Activated T-helper 2 cell treated with anti-CD3 and anti-CD28 coated beads, Interferon-gamma antibody, Interleukin-2, Interleukin-4, amounts not matched to agents 10 μg/mL and 5 μg/mL and 100 μg/mL, durations not matched to agents 14 hours and 24 hours and 36 hours (primary cell): ENCODE data around the gene CASP3. TPM values are rescaled to one million over a fixed set of nuclear protein-coding genes. Genes with fewer than 3 reads are reported as not detected.
"Not testable (repeated sequence)": the region's sequence is repeated elsewhere in the genome, so short reads cannot be mapped to it uniquely, and the experiment has no call there.

ENCODE experiments used
- DNase-seq: peaks from one replicate; pipeline ENCODE4 v3.0.0; 2021; ENCODE audit warnings: low spot score
- H3K27ac Mint-ChIP-seq: one replicate; pipeline ENCODE4 v1.8.0; 2021; ENCODE audit warnings: mixed read lengths
- H3K27me3 Mint-ChIP-seq: one replicate; pipeline ENCODE4 v1.8.0; 2021; ENCODE audit warnings: low read depth, mixed read lengths
- H3K36me3 Mint-ChIP-seq: one replicate; pipeline ENCODE4 v1.8.0; 2021; ENCODE audit warnings: low read depth, mixed read lengths
- H3K4me1 Mint-ChIP-seq: one replicate; pipeline ENCODE4 v1.8.0; 2021; ENCODE audit warnings: low read depth, mixed read lengths
- H3K4me3 Mint-ChIP-seq: one replicate; pipeline ENCODE4 v1.8.0; 2021; ENCODE audit warnings: low read depth, mild to moderate bottlenecking, moderate library complexity, mixed read lengths
- H3K9me3 Mint-ChIP-seq: one replicate; pipeline ENCODE4 v1.8.0; 2021; ENCODE audit warnings: mixed read lengths
- intact Hi-C: fragments of 100-400 bp; cut with micrococcal nuclease; formaldehyde crosslinking; loops from one replicate; pipeline ENCODE4 v1.15.1; 2023
- total RNA-seq: library from RNA; stranded (reverse); gene quantifications from 2 replicates; pipeline ENCODE4 v1.2.3, GENCODE V29; 2022

Gene CASP3
- total RNA-seq, 1 donor from 2014 or later, result 90.9 TPM

DNA sequence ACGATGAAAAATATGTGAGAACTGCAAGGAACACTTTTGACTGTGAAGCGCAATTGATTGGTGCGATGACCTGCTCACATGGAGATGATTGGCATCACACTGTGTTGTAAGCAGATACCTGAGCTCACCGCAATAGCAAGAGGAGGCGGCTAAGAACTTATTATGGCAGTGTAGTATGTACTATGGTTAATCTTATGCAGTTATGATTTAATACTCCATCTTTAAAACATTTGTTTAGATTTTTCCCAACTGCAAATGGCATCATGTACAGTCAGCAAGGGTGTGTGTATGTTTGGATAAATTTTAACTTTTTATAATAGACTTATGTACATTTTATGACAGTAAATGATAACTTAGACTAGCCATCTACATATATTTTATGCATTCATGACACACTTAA is 25.8 kb upstream of the CASP3 start:
- Mint-ChIP-seq H3K27ac (no peak overlapping the region), H3K9me3 (no peaks in the 10 kb centered on the region), H3K27me3 (no peaks in the 10 kb centered on the region), H3K4me3 (no peak overlapping the region), H3K36me3 (peaks cover 9% of the 10 kb centered on the region), H3K4me1 (peaks cover 2% of the 10 kb centered on the region)
- DNase-seq, result no peak
- intact Hi-C loops, result no loop called here

DNA sequence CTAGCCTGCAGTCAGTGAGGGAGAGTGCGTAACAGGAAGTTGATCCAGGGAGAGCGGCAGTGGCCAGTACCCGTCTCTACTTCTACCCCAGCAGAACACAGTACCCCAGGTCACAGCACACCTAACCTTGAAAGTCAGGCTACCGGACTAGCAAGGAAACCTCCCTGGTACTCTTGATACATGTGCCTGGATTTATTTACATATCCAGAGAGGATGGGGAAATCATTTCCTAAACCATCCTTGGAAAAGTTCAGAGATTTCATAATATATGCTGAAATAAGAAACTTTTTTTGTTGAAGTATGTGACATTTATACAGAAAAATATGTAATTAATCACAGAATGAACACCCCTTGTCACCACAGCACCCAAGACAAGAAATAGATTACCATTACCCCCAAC is 24.8 kb upstream of the CASP3 start:
- H3K36me3 Mint-ChIP-seq, result peaks cover 19% of the 10 kb centered on the region
- intact Hi-C loops, result no loop called here
- H3K4me1 Mint-ChIP-seq, result peaks cover 13% of the 10 kb centered on the region

DNA sequence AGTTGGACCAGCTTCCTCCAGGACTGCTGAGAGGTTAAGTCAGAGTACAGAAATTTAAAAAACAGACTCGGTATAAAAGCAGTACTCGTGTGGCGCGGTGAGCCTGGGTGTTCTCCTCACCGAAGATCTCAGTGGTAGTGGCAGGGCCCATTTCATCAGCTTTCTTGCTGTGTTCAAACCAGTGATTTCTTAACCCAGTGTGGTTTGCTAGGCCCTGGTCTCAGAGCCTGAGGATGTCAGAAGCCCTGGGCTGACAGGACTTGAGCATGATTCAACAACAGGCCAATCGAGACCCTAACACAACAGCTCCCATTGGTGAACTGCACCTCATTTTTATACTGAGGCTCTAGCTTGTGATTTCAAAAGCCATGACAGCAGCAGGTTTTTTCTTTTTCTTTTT is 23.5 kb upstream of the CASP3 start:
- intact Hi-C loops, result no loop called here
- Mint-ChIP-seq H3K9me3 (no peaks in the 10 kb centered on the region), H3K4me3 (no peak overlapping the region), H3K4me1 (peaks cover 24% of the 10 kb centered on the region), H3K27me3 (no peaks in the 10 kb centered on the region), H3K27ac (no peak overlapping the region), H3K36me3 (peaks cover 30% of the 10 kb centered on the region)
- DNase-seq, result no peak

More for the DNA sequence above, 24.8 kb upstream of the CASP3 start:
- no peaks in the 10 kb centered on the region for H3K27me3 Mint-ChIP-seq
- DNase-seq, result no peak
- no peak overlapping the region for H3K4me3 Mint-ChIP-seq
- H3K9me3 Mint-ChIP-seq, result no peaks in the 10 kb centered on the region
- no peak overlapping the region for H3K27ac Mint-ChIP-seq

DNA sequence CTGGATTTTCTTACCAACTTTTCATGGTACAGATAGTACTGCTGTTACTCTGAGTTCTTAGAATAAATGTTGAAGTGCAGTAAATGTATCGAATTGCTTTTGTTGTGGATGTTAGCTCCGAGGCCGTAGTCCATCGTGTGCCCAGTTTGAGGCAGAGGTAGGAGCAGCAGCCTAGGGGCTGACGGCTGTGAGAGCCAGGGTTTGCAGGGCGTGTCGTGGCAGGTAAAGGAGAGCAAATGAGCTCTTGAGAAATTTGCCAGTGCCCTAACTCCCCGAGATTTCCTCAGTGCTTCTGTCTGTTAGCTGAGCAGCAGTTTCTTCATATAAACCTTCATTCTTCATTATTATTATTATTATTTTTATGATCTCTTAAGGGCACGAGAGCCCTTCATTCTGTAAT is 21.9 kb upstream of the CASP3 start:
- no peak for DNase-seq
- Mint-ChIP-seq H3K27ac (no peak overlapping the region), H3K4me3 (no peak overlapping the region), H3K27me3 (no peaks in the 10 kb centered on the region), H3K36me3 (peaks cover 37% of the 10 kb centered on the region), H3K9me3 (no peaks in the 10 kb centered on the region), H3K4me1 (peaks cover 34% of the 10 kb centered on the region)
- intact Hi-C loops, result no loop called here

DNA sequence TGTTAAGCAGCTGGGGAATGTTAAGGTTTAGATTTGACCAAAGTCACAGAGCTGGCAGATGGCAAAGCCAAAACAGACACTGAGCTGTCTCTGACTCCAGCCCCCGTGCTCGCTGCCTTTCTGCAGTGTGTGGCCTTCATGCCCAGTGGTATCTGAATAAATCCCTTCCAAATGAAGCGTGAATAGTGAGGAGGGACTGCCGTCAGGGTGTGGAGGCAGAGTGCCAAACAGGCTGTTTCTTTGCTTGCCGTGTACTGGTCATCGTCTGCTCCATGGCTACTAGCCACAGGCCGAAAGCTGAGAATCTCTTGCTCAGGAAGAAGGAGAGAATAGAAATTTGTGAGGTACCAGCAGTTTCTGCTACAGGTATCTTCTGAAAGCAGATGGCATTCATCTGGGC is 20.0 kb upstream of the CASP3 start:
- no peak for DNase-seq
- Mint-ChIP-seq H3K27me3 (no peaks in the 10 kb centered on the region), H3K4me3 (no peak overlapping the region), H3K9me3 (no peaks in the 10 kb centered on the region), H3K27ac (peak overlapping the region; percentile 62), H3K36me3 (peaks cover 40% of the 10 kb centered on the region), H3K4me1 (peaks cover 37% of the 10 kb centered on the region)
- intact Hi-C loops, result no loop called here

DNA sequence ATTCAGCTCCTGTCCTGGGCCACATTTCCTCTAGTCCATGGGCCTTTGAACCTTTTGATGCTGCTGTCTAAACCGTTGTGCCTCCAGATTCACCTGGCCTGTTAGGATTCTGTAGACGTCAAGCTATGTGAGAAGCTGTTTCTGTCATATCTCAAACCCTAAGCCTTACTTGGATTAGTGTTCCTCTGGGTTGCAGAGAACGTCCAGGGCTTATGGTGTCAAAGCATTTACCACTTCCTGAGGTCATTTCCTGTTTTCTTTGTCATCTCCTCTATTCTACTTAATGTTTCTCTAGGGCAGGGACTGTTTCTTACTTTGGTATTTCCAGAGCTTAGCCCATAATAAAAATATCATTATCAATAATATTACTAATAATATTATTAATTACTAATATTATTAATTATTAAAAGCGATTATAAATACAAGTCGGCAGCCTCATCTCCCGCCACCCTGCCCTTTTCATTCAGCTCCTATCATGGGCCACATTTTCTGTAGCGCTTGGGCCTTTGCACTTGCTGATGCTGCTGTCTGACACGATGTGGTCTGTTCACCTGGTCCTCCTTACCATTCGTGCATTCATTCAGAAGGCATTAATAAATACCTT is 19.4 kb upstream of the CASP3 start:
- H3K27ac Mint-ChIP-seq, result peak overlapping the region; percentile 81
- H3K4me1 Mint-ChIP-seq, result peaks cover 37% of the 10 kb centered on the region
- no peak overlapping the region for H3K4me3 Mint-ChIP-seq
- peaks cover 40% of the 10 kb centered on the region for H3K36me3 Mint-ChIP-seq
- no peaks in the 10 kb centered on the region for H3K9me3 Mint-ChIP-seq
- DNase-seq, result no peak
- intact Hi-C loops, result no loop called here
- no peaks in the 10 kb centered on the region for H3K27me3 Mint-ChIP-seq

DNA sequence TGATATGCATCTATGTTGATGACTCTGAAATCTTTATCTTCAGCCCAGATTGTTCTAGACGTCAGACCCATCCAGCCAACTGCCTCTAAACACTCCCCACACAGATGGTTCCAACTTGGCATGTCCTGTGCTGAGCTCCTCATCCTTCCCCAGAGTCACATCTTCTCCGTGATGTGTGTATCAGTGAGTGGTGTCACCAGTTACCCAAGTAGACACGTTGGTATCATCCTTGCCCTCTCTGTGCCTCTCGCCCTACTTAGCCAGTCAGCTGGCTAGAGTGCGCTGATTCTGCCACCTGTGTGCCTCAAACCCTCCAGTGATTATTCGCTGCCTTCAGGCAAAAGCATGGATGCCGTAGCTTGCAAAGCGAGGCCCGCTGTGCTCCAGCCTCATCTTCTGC is 18.8 kb upstream of the CASP3 start:
- Mint-ChIP-seq H3K4me3 (no peak overlapping the region), H3K36me3 (peaks cover 40% of the 10 kb centered on the region)
- no peak for DNase-seq

DNA sequence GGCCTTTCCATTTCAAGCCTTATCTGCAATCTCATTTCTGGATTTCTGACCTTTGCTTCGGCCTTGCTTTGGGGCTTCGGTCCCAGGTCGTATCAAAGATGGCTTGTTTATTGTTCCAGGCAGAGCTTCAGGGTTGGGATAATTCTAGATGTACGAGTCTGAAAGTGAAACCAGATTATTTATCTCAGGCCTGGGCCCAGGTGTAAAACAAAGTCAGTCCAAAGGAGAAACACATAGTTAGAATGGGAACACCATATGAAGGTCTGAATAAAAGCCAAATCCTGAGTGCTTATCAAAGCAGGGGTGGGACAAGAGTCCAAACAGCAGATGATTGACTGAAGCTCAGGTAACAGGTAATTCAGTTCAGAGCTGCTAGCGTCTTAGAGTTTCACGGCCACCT is 17.4 kb upstream of the CASP3 start:
- H3K4me1 Mint-ChIP-seq, result peaks cover 37% of the 10 kb centered on the region

More for the DNA sequence above, 18.8 kb upstream of the CASP3 start:
- peaks cover 37% of the 10 kb centered on the region for H3K4me1 Mint-ChIP-seq
- intact Hi-C loops, result no loop called here
- no peaks in the 10 kb centered on the region for H3K27me3 Mint-ChIP-seq
- peak overlapping the region; percentile 81 for H3K27ac Mint-ChIP-seq
- no peaks in the 10 kb centered on the region for H3K9me3 Mint-ChIP-seq

DNA sequence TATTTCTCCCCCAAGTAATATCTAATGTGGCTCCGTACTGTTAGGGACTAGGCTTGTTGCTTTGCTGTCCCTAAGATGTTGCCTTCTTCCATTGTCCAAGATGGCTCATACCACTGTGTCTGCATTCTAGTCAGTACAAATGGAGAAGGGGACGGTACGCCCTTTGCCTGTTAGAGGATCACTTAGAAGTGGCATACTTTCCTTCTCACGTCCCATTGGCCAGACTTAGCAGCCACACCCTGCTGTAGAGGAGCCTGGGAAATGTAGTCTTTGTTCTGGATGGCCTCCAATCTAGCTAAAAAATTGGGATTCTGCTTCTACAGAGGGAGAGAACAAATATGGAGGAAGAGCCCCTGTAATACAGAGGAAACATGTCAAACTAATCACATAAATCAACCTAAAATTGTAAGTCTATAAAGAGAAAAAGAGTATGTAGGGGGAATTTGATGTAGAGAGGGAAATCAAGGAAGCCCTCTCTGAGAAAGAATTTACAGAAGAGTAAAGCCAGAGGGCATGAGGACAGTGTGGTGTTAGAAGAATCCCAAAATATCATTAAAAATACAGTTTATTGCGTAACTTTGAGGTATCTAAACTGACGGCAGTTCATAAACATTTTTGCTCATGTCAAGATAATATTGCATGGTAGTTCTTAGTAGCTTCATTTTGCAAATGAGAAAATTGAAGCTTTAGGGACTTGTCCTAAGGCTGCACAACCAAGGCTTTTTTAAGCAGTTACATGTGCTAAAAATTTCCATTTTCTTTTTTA is 15.4 kb upstream of the CASP3 start:
- H3K9me3 Mint-ChIP-seq, result no peaks in the 10 kb centered on the region
- no peak overlapping the region for H3K4me3 Mint-ChIP-seq
- no peak for DNase-seq
- H3K27me3 Mint-ChIP-seq, result no peaks in the 10 kb centered on the region
- H3K36me3 Mint-ChIP-seq, result peaks cover 30% of the 10 kb centered on the region
- no peak overlapping the region for H3K27ac Mint-ChIP-seq
- peaks cover 31% of the 10 kb centered on the region for H3K4me1 Mint-ChIP-seq
- intact Hi-C loops, result no loop called here

More for the DNA sequence above, 17.4 kb upstream of the CASP3 start:
- Mint-ChIP-seq H3K36me3 (peaks cover 37% of the 10 kb centered on the region), H3K4me3 (no peak overlapping the region), H3K27ac (peak overlapping the region; percentile 7), H3K27me3 (no peaks in the 10 kb centered on the region), H3K9me3 (no peaks in the 10 kb centered on the region)
- intact Hi-C loops, result no loop called here
- no peak for DNase-seq

DNA sequence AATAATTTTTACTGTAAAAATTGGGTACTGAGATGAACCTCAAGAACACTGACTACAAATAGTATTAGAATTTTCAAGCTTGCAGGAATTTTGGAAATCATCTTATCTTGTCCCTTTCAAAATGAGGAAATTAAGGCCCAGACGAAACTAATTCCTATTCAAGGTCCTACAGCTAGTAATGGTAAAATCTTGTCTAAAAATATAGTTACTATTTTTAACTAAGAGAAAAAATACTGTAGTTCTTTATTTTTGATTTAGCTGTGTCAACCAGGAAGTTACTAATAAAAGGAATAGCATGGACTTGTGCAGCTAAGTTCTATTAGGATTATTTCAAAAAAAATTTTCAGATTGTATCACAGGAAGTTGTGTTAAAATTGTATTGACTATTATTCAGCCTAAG is 13.0 kb upstream of the CASP3 start:
- DNase-seq, result no peak
- peaks cover 21% of the 10 kb centered on the region for H3K36me3 Mint-ChIP-seq

DNA sequence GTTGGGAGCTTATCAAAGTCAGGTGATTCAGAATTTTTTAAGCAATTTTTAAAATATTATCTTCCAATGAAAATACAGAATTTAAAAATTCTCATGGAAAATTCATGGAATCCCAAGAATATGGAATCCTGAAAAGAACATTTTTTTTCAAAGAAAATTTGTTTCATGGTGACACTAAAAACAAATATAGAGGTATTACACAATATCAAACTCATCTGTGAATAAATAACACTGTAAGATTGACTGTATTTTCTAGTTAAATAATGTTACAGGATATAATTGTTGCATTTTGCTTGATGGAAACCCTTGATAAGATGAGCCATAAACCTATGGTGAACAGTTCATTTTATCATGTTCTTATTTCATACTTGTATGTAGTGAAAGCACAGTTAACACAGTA is 11.7 kb upstream of the CASP3 start:
- no peak for DNase-seq
- intact Hi-C loops, result no loop called here
- Mint-ChIP-seq H3K27me3 (no peaks in the 10 kb centered on the region), H3K4me3 (no peak overlapping the region), H3K4me1 (peaks cover 5% of the 10 kb centered on the region), H3K27ac (no peak overlapping the region), H3K36me3 (peaks cover 23% of the 10 kb centered on the region), H3K9me3 (no peaks in the 10 kb centered on the region)

More for the DNA sequence above, 13.0 kb upstream of the CASP3 start:
- H3K4me3 Mint-ChIP-seq, result no peak overlapping the region
- no peaks in the 10 kb centered on the region for H3K27me3 Mint-ChIP-seq
- no peaks in the 10 kb centered on the region for H3K9me3 Mint-ChIP-seq
- H3K27ac Mint-ChIP-seq, result no peak overlapping the region
- peaks cover 11% of the 10 kb centered on the region for H3K4me1 Mint-ChIP-seq
- intact Hi-C loops, result no loop called here

DNA sequence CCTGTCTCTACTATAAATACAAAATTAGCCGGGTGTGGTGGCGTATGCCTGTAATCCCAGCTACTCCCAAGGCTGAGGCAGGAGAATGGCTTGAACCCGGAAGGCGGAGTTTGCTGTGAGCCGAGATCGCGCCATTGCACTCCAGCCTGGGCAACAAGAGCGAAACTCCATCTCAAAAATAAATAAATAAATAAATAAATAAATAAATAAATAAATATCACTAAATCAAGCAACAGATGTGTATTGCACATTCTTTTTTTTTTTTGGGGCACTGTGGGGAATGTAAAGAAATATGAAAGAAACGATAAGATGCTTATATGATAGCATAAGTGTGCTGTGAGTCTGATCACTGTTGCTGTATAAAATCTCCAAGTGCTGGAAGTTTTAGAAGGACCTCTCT is 8.6 kb upstream of the CASP3 start:
- not testable (repeated sequence) for H3K27me3 Mint-ChIP-seq
- peaks cover 24% of the 10 kb centered on the region for H3K36me3 Mint-ChIP-seq

DNA sequence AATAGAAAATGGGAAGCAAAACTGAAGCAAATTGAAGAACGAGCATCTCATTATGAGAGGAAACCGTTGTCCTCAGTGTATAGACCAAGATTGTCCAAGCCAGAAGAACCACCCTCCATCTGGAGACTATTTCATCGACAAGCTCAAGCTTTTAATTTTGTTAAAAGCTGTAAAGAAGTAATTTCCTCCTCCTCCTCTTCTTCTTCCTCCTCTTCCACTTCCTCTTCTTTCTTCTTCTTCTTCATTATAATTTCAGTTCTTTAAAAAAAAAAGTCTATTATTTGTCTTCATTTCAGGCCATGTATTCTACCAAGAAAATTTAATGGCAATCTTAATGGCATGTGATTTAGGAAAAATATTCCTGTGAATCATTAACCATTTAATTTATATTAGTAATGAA is 7.9 kb upstream of the CASP3 start:
- H3K36me3 Mint-ChIP-seq, result peaks cover 27% of the 10 kb centered on the region
- H3K4me1 Mint-ChIP-seq, result peaks cover 4% of the 10 kb centered on the region
- H3K9me3 Mint-ChIP-seq, result no peaks in the 10 kb centered on the region
- intact Hi-C loops, result no loop called here
- no peaks in the 10 kb centered on the region for H3K27me3 Mint-ChIP-seq
- no peak overlapping the region for H3K27ac Mint-ChIP-seq
- DNase-seq, result no peak
- H3K4me3 Mint-ChIP-seq, result no peak overlapping the region

More for the DNA sequence above, 8.6 kb upstream of the CASP3 start:
- H3K4me1 Mint-ChIP-seq, H3K4me3 Mint-ChIP-seq, H3K27ac Mint-ChIP-seq, H3K9me3 Mint-ChIP-seq, DNase-seq, intact Hi-C loops: not testable (repeated sequence)
